PC-3 (cell line): ENCODE results near the gene MGMT. TPM values are rescaled to one million over a fixed set of nuclear protein-coding genes. Genes with fewer than 3 reads are reported as not detected.

Source experiments
- ATAC-seq: fragments of 200-7000 bp; cut with Tn5 transposase; 2 replicates; pipeline ENCODE4 v1.9.1; 2020; ENCODE audit warnings: mild to moderate bottlenecking, moderate library complexity
- BruUV-seq: library from RNA; stranded (reverse); fragments of 400-500 nt; replicated peaks from 2 replicates; lab custom pipeline; 2021; lab: Mats Ljungman, UMichigan
- CTCF ChIA-PET: fragments of 300-600 bp; sonication (Branson Sonifier 250); formaldehyde crosslinking; loops from one replicate; lab custom pipeline; 2022; ENCODE audit warnings: antibody characterized with exemption; lab: Charles Lee
- POLR2A ChIA-PET: fragments of 300-600 bp; sonication (Branson Sonifier 250); formaldehyde crosslinking; loops from one replicate; lab custom pipeline; 2022; ENCODE audit warnings: antibody characterized with exemption; ENCODE audit not compliant: unreplicated experiment; lab: Charles Lee
- DNase-seq: peaks from one replicate; pipeline ENCODE4 v3.0.0-alpha.2; 2015
- H2AFZ ChIP-seq: fragments of 300-600 bp; sonication (generic); 2 replicates; pipeline ENCODE4 v1.6.0; 2016; ENCODE audit warnings: antibody characterized with exemption, low read length
- H3F3A ChIP-seq: fragments of 300-600 bp; sonication (generic); one replicate; pipeline ENCODE4 v1.6.0; 2017; ENCODE audit warnings: antibody characterized with exemption, low read length, control low read depth, mild to moderate bottlenecking; ENCODE audit not compliant: unreplicated experiment
- H3K27ac ChIP-seq: fragments of 300-600 bp; sonication (generic); 2 replicates; pipeline ENCODE4 v1.5.1; 2016; ENCODE audit warnings: mild to moderate bottlenecking, low read length
- H3K27me3 ChIP-seq: fragments of 300-600 bp; sonication (generic); 2 replicates; pipeline ENCODE4 v1.6.1; 2016; ENCODE audit warnings: low read length, mixed read lengths
- H3K36me3 ChIP-seq: fragments of 300-600 bp; sonication (generic); 2 replicates; pipeline ENCODE4 v1.6.1; 2016; ENCODE audit warnings: low read depth, mixed run types, low read length, mixed read lengths
- H3K4me1 ChIP-seq: fragments of 300-600 bp; sonication (generic); 2 replicates; pipeline ENCODE4 v1.5.1; 2016; ENCODE audit warnings: low read length; ENCODE audit not compliant: insufficient read depth
- H3K4me2 ChIP-seq: fragments of 300-600 bp; sonication (generic); 2 replicates; pipeline ENCODE4 v1.6.0; 2016; ENCODE audit warnings: low read length
- H3K4me3 ChIP-seq: fragments of 300-600 bp; sonication (generic); 2 replicates; pipeline ENCODE4 v1.5.1; 2016; ENCODE audit warnings: mild to moderate bottlenecking, low read length, mixed read lengths
- H3K79me2 ChIP-seq: fragments of 300-600 bp; sonication (generic); 2 replicates; pipeline ENCODE4 v1.6.1; 2017; ENCODE audit warnings: low read length, mixed read lengths
- H3K9ac ChIP-seq: fragments of 300-600 bp; sonication (generic); 2 replicates; pipeline ENCODE4 v1.6.0; 2016; ENCODE audit warnings: mild to moderate bottlenecking, low read length
- H3K9me2 ChIP-seq: fragments of 300-600 bp; sonication (generic); replicated peaks from 2 replicates; pipeline ENCODE4 v1.6.1; 2016; ENCODE audit warnings: mixed run types, low read length, mixed read lengths
- H3K9me3 ChIP-seq: fragments of 300-600 bp; sonication (generic); 2 replicates; pipeline ENCODE4 v1.6.1; 2016; ENCODE audit warnings: low read length, mixed read lengths
- H4K20me1 ChIP-seq: fragments of 300-600 bp; sonication (generic); 2 replicates; pipeline ENCODE4 v1.6.1; 2016; ENCODE audit warnings: low read length, mixed read lengths
- EZH2 ChIP-seq: fragments of 300-600 bp; sonication (generic); IDR thresholded peaks from one replicate; pipeline ENCODE4 v1.6.1; 2017; ENCODE audit warnings: antibody characterized with exemption, mild to moderate bottlenecking, low read length; ENCODE audit not compliant: unreplicated experiment
- EZH2phosphoT487 ChIP-seq: fragments of 300-600 bp; sonication (generic); IDR thresholded peaks from 2 replicates; pipeline ENCODE4 v1.6.1; 2018; ENCODE audit warnings: mild to moderate bottlenecking, antibody characterized with exemption, low read length, borderline replicate concordance
- intact Hi-C: fragments of 100-400 bp; cut with micrococcal nuclease; formaldehyde crosslinking; loops from 2 replicates; pipeline ENCODE4 v1.9.0; 2023
- total RNA-seq: library from RNA; depleted of rRNA; stranded (reverse); fragments of >200 nt; gene quantifications from 2 replicates; pipeline ENCODE4 v1.2.3, GENCODE V29; 2014
- TF ChIP-seq, protein P1 (sequence below): fragments of 300-600 bp; sonication (generic); conservative IDR thresholded peaks from 2 replicates; pipeline ENCODE4 v1.5.1; 2017; ENCODE audit warnings: antibody characterized with exemption, low read depth, mild to moderate bottlenecking, low read length

MGMT gene
- total RNA-seq, 1 experiment from 2014 or later, result 19.8 TPM

DNA sequence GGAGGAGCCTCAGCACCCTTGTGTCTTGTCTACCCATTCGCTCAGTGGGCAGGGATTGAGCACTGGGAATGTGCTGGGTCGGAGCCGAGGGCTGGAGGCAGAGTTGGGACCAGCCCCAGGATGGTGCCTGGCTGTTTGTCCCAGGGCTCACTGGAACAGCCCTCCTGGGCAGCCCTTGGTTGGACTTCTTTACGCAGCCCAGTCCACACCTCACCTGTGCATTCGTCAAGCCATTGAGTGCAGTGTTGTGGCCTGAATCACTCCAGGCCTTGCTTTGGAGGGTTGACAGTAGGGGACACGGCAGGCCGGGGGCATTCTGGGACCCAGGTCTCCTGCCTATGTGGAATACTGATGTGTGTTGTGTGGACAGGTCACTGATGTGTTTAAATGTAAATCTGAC lies 229.6 kb downstream of the MGMT start:
- BruUV-seq, result no TSS peak
- CTCF ChIA-PET, result no interaction called here
- Histone ChIP-seq H3K4me2 (no peak overlapping the region), H3K79me2 (no peaks in the 10 kb centered on the region), H3K9me3 (no peaks in the 10 kb centered on the region), H3F3A (no peaks in the 10 kb centered on the region), H3K9ac (no peak overlapping the region), H3K36me3 (no peaks in the 10 kb centered on the region), H3K4me1 (no peaks in the 10 kb centered on the region), H3K9me2 (no peaks in the 10 kb centered on the region), H3K27ac (no peak overlapping the region), H3K27me3 (no peaks in the 10 kb centered on the region), H4K20me1 (no peaks in the 10 kb centered on the region), H3K4me3 (no peak overlapping the region), H2AFZ (no peak overlapping the region)
- TF ChIP-seq EZH2phosphoT487 (no peak), EZH2 (no peak)
- TF ChIP-seq, protein P1, sequence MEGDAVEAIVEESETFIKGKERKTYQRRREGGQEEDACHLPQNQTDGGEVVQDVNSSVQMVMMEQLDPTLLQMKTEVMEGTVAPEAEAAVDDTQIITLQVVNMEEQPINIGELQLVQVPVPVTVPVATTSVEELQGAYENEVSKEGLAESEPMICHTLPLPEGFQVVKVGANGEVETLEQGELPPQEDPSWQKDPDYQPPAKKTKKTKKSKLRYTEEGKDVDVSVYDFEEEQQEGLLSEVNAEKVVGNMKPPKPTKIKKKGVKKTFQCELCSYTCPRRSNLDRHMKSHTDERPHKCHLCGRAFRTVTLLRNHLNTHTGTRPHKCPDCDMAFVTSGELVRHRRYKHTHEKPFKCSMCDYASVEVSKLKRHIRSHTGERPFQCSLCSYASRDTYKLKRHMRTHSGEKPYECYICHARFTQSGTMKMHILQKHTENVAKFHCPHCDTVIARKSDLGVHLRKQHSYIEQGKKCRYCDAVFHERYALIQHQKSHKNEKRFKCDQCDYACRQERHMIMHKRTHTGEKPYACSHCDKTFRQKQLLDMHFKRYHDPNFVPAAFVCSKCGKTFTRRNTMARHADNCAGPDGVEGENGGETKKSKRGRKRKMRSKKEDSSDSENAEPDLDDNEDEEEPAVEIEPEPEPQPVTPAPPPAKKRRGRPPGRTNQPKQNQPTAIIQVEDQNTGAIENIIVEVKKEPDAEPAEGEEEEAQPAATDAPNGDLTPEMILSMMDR, result no peak
- ATAC-seq, result no peak
- POLR2A ChIA-PET, result no interaction called here
- intact Hi-C loops, result no loop called here
- DNase-seq, result no peak

- Histone ChIP-seq H2AFZ (no peak overlapping the region), H3K36me3 (no peaks in the 10 kb centered on the region), H3K4me1 (no peaks in the 10 kb centered on the region), H3F3A (no peaks in the 10 kb centered on the region), H3K4me2 (no peak overlapping the region), H4K20me1 (no peaks in the 10 kb centered on the region), H3K4me3 (no peak overlapping the region), H3K9ac (no peak overlapping the region), H3K27me3 (no peaks in the 10 kb centered on the region), H3K9me2 (no peaks in the 10 kb centered on the region), H3K27ac (no peak overlapping the region), H3K79me2 (no peaks in the 10 kb centered on the region), H3K9me3 (no peaks in the 10 kb centered on the region)
- DNase-seq, result no peak
- TF ChIP-seq EZH2phosphoT487 (no peak), EZH2 (no peak)
- TF ChIP-seq, protein P1, result no peak
- POLR2A ChIA-PET, result no interaction called here
- BruUV-seq, result no TSS peak
- ATAC-seq, result no peak
- intact Hi-C loops, result no loop called here
- CTCF ChIA-PET, result no interaction called here
Measured at GRCh38 chr10:129697463-129698247, 230.6 kb downstream of the MGMT start.

- Histone ChIP-seq H3K9ac (no peak overlapping the region), H3K9me3 (no peaks in the 10 kb centered on the region), H2AFZ (no peak overlapping the region), H3K4me2 (no peak overlapping the region), H3K4me3 (no peak overlapping the region), H3K79me2 (no peaks in the 10 kb centered on the region), H3K27me3 (no peaks in the 10 kb centered on the region), H4K20me1 (no peaks in the 10 kb centered on the region), H3K9me2 (no peaks in the 10 kb centered on the region), H3F3A (no peaks in the 10 kb centered on the region), H3K36me3 (no peaks in the 10 kb centered on the region), H3K4me1 (no peaks in the 10 kb centered on the region), H3K27ac (no peak overlapping the region)
- intact Hi-C loops, result no loop called here
- DNase-seq (no peak), ATAC-seq (no peak)
- POLR2A ChIA-PET, result no interaction called here
- BruUV-seq, result no TSS peak
- TF ChIP-seq EZH2phosphoT487 (no peak), EZH2 (no peak)
- TF ChIP-seq, protein P1, result no peak
- CTCF ChIA-PET, result no interaction called here
Measured at GRCh38 chr10:129699722-129700340, 232.8 kb downstream of the MGMT start.
